Mesenchymal stem cell (in vitro differentiated cells and primary cell): Measurements from ENCODE around the gene NEK4.

Source experiments
- DNase-seq: peaks from one replicate; pipeline ENCODE4 v3.0.0-alpha.2; 2013
- H2AFZ ChIP-seq: one replicate; pipeline ENCODE4 v1.6.1; 2013; ENCODE audit warnings: low read depth, mild to moderate bottlenecking, control low read depth, inconsistent platforms, low read length, moderate library complexity
- H2AK5ac ChIP-seq: 2 replicates; pipeline ENCODE4 v1.6.1; 2013; ENCODE audit warnings: low read length, moderate library complexity, mild to moderate bottlenecking, inconsistent platforms; ENCODE audit not compliant: severe bottlenecking
- H2BK120ac ChIP-seq: one replicate; pipeline ENCODE4 v1.6.1; 2013; ENCODE audit warnings: low read depth, mild to moderate bottlenecking, inconsistent platforms, low read length, moderate library complexity
- H2BK12ac ChIP-seq, 2 experiments: one replicate each; pipeline ENCODE4 v1.6.1; 2013; ENCODE audit warnings: inconsistent platforms in 2 of 2, low read length in 2 of 2, mild to moderate bottlenecking in 2 of 2, moderate library complexity in 2 of 2, control low read depth in 1 of 2
- H2BK15ac ChIP-seq: one replicate; pipeline ENCODE4 v1.6.1; 2013; ENCODE audit warnings: mild to moderate bottlenecking, low read depth, inconsistent platforms; ENCODE audit not compliant: poor library complexity, severe bottlenecking
- H2BK5ac ChIP-seq: 2 replicates; pipeline ENCODE4 v1.6.1; 2013; ENCODE audit warnings: low read depth, mild to moderate bottlenecking, low read length, control low read depth, inconsistent platforms; ENCODE audit not compliant: poor library complexity, severe bottlenecking
- H3K14ac ChIP-seq, 2 experiments: one replicate each; pipeline ENCODE4 v1.6.1; 2013; ENCODE audit warnings: inconsistent platforms in 2 of 2, low read length in 2 of 2, control low read depth in 1 of 2, mild to moderate bottlenecking in 1 of 2, moderate library complexity in 1 of 2
- H3K18ac ChIP-seq, 2 experiments: one replicate each; pipeline ENCODE4 v1.6.1; 2013; ENCODE audit warnings: inconsistent platforms in 2 of 2, low read length in 2 of 2, control low read depth in 1 of 2, low read depth in 1 of 2, mild to moderate bottlenecking in 1 of 2
- H3K23ac ChIP-seq, 2 experiments: one replicate each; pipeline ENCODE4 v1.6.1; 2013; ENCODE audit warnings: inconsistent platforms in 2 of 2, low read length in 2 of 2, mild to moderate bottlenecking in 2 of 2, moderate library complexity in 2 of 2, control low read depth in 1 of 2
- H3K27ac ChIP-seq: 2 replicates; pipeline ENCODE4 v1.5.1; 2013; ENCODE audit warnings: mild to moderate bottlenecking, moderate library complexity, low read length, control low read depth, inconsistent platforms; ENCODE audit not compliant: poor library complexity, severe bottlenecking
- H3K27me3 ChIP-seq, 2 experiments: 2 replicates each; pipeline versions ENCODE4 v1.6.1 to v1.7.0; 2013; ENCODE audit warnings: low read length in 2 of 2, mild to moderate bottlenecking in 2 of 2, moderate library complexity in 2 of 2, control low read depth in 1 of 2, inconsistent platforms in 1 of 2; ENCODE audit not compliant: control insufficient read depth in 1 of 2, insufficient read depth in 1 of 2
- H3K36me3 ChIP-seq, 2 experiments: 2 replicates each; pipeline versions ENCODE4 v1.6.1 to v1.7.0; 2013; ENCODE audit warnings: low read length in 2 of 2, control low read depth in 1 of 2, inconsistent platforms in 1 of 2, low read depth in 1 of 2, mild to moderate bottlenecking in 1 of 2; ENCODE audit not compliant: insufficient read depth in 2 of 2, control insufficient read depth in 1 of 2
- H3K4ac ChIP-seq, 2 experiments: one replicate each; pipeline ENCODE4 v1.6.1; 2013; ENCODE audit warnings: inconsistent platforms in 2 of 2, low read length in 2 of 2, mild to moderate bottlenecking in 2 of 2, moderate library complexity in 2 of 2, control low read depth in 1 of 2, low read depth in 1 of 2
- H3K4me1 ChIP-seq: 2 replicates; pipeline ENCODE4 v1.6.1; 2013; ENCODE audit warnings: low read depth, low read length, control low read depth; ENCODE audit not compliant: control insufficient read depth, insufficient read depth
- H3K4me2 ChIP-seq: 2 replicates; pipeline ENCODE4 v1.6.1; 2013; ENCODE audit warnings: low read length, mild to moderate bottlenecking, inconsistent platforms; ENCODE audit not compliant: poor library complexity, severe bottlenecking
- H3K4me3 ChIP-seq, 2 experiments: 2 replicates each; pipeline versions ENCODE4 v1.5.1 to v1.7.0; 2013; ENCODE audit warnings: low read length in 2 of 2, mild to moderate bottlenecking in 2 of 2, control low read depth in 1 of 2, low read depth in 1 of 2; ENCODE audit not compliant: insufficient read depth in 1 of 2
- H3K79me1 ChIP-seq: replicated peaks from 2 replicates; pipeline ENCODE4 v1.6.1; 2013; ENCODE audit warnings: mild to moderate bottlenecking, control low read depth, low read length, inconsistent platforms; ENCODE audit not compliant: poor library complexity, severe bottlenecking
- H3K9ac ChIP-seq: 2 replicates; pipeline ENCODE4 v1.7.0; 2013; ENCODE audit warnings: mild to moderate bottlenecking, low read length, moderate library complexity
- H3K9me3 ChIP-seq: 2 replicates; pipeline ENCODE4 v1.7.0; 2013; ENCODE audit warnings: mild to moderate bottlenecking, low read length; ENCODE audit not compliant: control insufficient read depth
- H4K8ac ChIP-seq: one replicate; pipeline ENCODE4 v1.6.1; 2013; ENCODE audit warnings: inconsistent platforms, mild to moderate bottlenecking, low read length, moderate library complexity
- H4K91ac ChIP-seq: one replicate; pipeline ENCODE4 v1.6.1; 2013; ENCODE audit warnings: mild to moderate bottlenecking, low read length, inconsistent platforms
- WGBS: methylation state at CpG from one replicate; pipeline ENCODE4 v1.1.7; 2013; ENCODE audit warnings: mixed read lengths; 5-methylcytosine and 5-hydroxymethylcytosine counted together

Gene NEK4

GRCh38 chr3:52695798-52696671, 74.7 kb downstream of the NEK4 start:
- Histone ChIP-seq H3K4ac (no peak overlapping the region), H3K79me1 (peaks cover 10% of the 10 kb centered on the region), H2BK12ac (no peak overlapping the region), H3K9ac (no peak overlapping the region), H3K9me3 (no peaks in the 10 kb centered on the region), H3K4me3 (no peak overlapping the region), H3K4me1 (no peaks in the 10 kb centered on the region), H3K18ac (no peak overlapping the region), H2BK5ac (no peak overlapping the region), H3K36me3 (peaks cover 18 to 88% of the 10 kb centered on the region in 2 experiments), H3K27me3 (no peaks in the 10 kb centered on the region), H4K91ac (no peak overlapping the region), H3K27ac (no peak overlapping the region), H3K23ac (no peak overlapping the region), H3K4me2 (no peak overlapping the region), H4K8ac (no peak overlapping the region), H2BK15ac (no peak overlapping the region), H2BK120ac (no peak overlapping the region), H2AFZ (no peak overlapping the region), H2AK5ac (no peak overlapping the region), H3K14ac (no peak overlapping the region)
- 95% methylated on average over 4 of the region's 4 CpGs for WGBS
- DNase-seq, result no peak

DNA sequence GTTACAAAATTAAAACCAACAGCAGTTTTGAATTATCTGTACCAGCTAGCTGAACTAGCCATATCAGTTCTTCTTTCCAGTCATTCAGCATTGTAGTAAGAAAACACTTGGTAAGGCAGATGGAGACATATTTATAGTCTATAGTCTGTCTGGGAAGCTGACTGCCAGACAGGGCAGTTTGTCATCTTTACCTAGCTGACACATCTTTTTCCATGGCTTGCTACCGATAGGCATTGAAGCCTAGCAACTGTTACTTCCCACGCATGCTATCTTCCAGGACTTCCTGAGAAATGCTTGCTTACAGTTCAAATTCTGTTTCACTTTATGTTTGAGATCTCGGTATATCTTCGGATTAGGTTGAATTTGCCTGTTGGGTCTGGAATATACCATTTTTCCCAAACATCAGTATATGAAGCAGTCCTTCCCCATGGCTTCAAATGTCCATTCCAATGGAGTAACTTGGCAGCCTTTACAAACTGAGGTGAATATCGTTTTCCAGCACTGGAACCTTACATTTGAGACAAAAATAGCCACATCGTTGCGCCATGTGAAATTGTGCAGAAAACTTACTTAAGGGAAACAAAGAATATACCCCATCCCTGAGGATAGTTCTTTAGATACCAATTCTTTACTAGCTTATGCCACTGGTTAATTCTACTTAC, 76.1 kb downstream of the NEK4 start:
- WGBS, result 79% methylated on average over 7 of the region's 7 CpGs
- Histone ChIP-seq H4K91ac (no peak overlapping the region), H2BK12ac (no peak overlapping the region)

GRCh38 chr3:52693071-52693470, 77.7 kb downstream of the NEK4 start:
- Histone ChIP-seq H3K27ac (no peak overlapping the region), H3K4me1 (no peaks in the 10 kb centered on the region), H3K18ac (no peak overlapping the region), H2BK12ac (no peak overlapping the region), H3K79me1 (peaks cover 13% of the 10 kb centered on the region), H3K4ac (no peak overlapping the region), H2AFZ (no peak overlapping the region), H2BK5ac (no peak overlapping the region), H3K36me3 (peaks cover 33 to 99% of the 10 kb centered on the region in 2 experiments), H2BK120ac (no peak overlapping the region), H3K4me2 (no peak overlapping the region), H3K9me3 (no peaks in the 10 kb centered on the region), H4K91ac (no peak overlapping the region), H3K4me3 (no peak overlapping the region), H3K23ac (no peak overlapping the region), H3K14ac (no peak overlapping the region), H2AK5ac (no peak overlapping the region), H4K8ac (no peak overlapping the region), H2BK15ac (no peak overlapping the region), H3K27me3 (no peaks in the 10 kb centered on the region), H3K9ac (peak overlapping the region; percentile 6)
- DNase-seq, result no peak

More for the DNA sequence above, 76.1 kb downstream of the NEK4 start:
- Histone ChIP-seq H3K79me1 (peaks cover 9% of the 10 kb centered on the region), H3K4ac (no peak overlapping the region), H3K9me3 (no peaks in the 10 kb centered on the region), H3K18ac (no peak overlapping the region), H3K4me2 (no peak overlapping the region), H3K4me1 (no peaks in the 10 kb centered on the region), H4K8ac (no peak overlapping the region), H2AFZ (no peak overlapping the region), H3K23ac (no peak overlapping the region), H3K14ac (no peak overlapping the region), H3K27ac (no peak overlapping the region), H3K27me3 (no peaks in the 10 kb centered on the region), H2BK120ac (no peak overlapping the region), H3K9ac (no peak overlapping the region), H2AK5ac (no peak overlapping the region), H2BK15ac (no peak overlapping the region), H3K4me3 (no peak overlapping the region), H3K36me3 (peaks cover 25 to 95% of the 10 kb centered on the region in 2 experiments), H2BK5ac (no peak overlapping the region)
- no peak for DNase-seq

- WGBS, result 94% methylated on average over 2 of the region's 2 CpGs
- H4K91ac ChIP-seq, result no peak overlapping the region
Measured at GRCh38 chr3:52690560-52690959, 80.2 kb downstream of the NEK4 start.

More at GRCh38 chr3:52690560-52690959, 80.2 kb downstream of the NEK4 start:
- Histone ChIP-seq H3K4ac (no peak overlapping the region), H2BK120ac (no peak overlapping the region), H3K18ac (no peak overlapping the region), H4K8ac (no peak overlapping the region), H3K9ac (peak overlapping the region; percentile 10), H3K27ac (no peak overlapping the region), H3K4me2 (no peak overlapping the region), H2BK5ac (no peak overlapping the region), H3K79me1 (peaks cover 9% of the 10 kb centered on the region), H3K36me3 (peaks cover 36 to 87% of the 10 kb centered on the region in 2 experiments), H3K14ac (no peak overlapping the region), H3K9me3 (no peaks in the 10 kb centered on the region), H3K4me1 (peaks cover 3% of the 10 kb centered on the region), H3K23ac (no peak overlapping the region), H3K4me3 (no peak overlapping the region), H2AK5ac (no peak overlapping the region), H2BK15ac (no peak overlapping the region), H3K27me3 (no peaks in the 10 kb centered on the region), H2BK12ac (no peak overlapping the region), H2AFZ (no peak overlapping the region)
- DNase-seq, result no peak
